8988T (cell line): ENCODE data around the gene SCG2.

Experiments
- DNase-seq: peaks from one replicate; pipeline ENCODE4 v3.0.0; 2011

The SCG2 gene

GRCh38 chr2:223566396-223566795 lies 35.8 kb downstream of the SCG2 start:
- DNase-seq: no peak

GRCh38 chr2:223563462-223563861 lies 38.7 kb downstream of the SCG2 start:
- peak; percentile 28 for DNase-seq

GRCh38 chr2:223562078-223562477 lies 40.1 kb downstream of the SCG2 start:
- DNase-seq: no peak

GRCh38 chr2:223560749-223561435 lies 41.3 kb downstream of the SCG2 start:
- DNase-seq: no peak

- DNase-seq: no peak
These were observed 43.2 kb downstream of the SCG2 start for GRCh38 chr2:223558970-223559369.

- no peak for DNase-seq
These were observed 47.2 kb downstream of the SCG2 start for GRCh38 chr2:223554923-223555322.

GRCh38 chr2:223549215-223549614 lies 52.9 kb downstream of the SCG2 start:
- peak; percentile 6 for DNase-seq

GRCh38 chr2:223548194-223548593 lies 54.0 kb downstream of the SCG2 start:
- DNase-seq: no peak
